Hepatocyte (in vitro differentiated cells): Measurements from ENCODE around the gene BBX. TPM values are rescaled to one million over a fixed set of nuclear protein-coding genes. Genes with fewer than 3 reads are reported as not detected.

ENCODE experiments used
- DNase-seq: peaks from one replicate; pipeline ENCODE4 v3.0.0-alpha.2; 2016; ENCODE audit warnings: low spot score
- H2AFZ ChIP-seq: fragments of 200-600 bp; sonication (generic); 2 replicates; pipeline ENCODE4 v1.6.0; 2016; ENCODE audit warnings: antibody characterized with exemption, mild to moderate bottlenecking
- H3K27ac ChIP-seq: fragments of 200-600 bp; sonication (generic); 2 replicates; pipeline ENCODE4 v1.5.1; 2016; ENCODE audit warnings: mild to moderate bottlenecking
- H3K27me3 ChIP-seq: fragments of 200-600 bp; sonication (generic); 2 replicates; pipeline ENCODE4 v1.6.1; 2016
- H3K36me3 ChIP-seq: fragments of 200-600 bp; sonication (generic); replicated peaks from 2 replicates; pipeline ENCODE4 v1.5.1; 2016; ENCODE audit warnings: low read depth; ENCODE audit not compliant: insufficient read depth
- H3K4me1 ChIP-seq: fragments of 200-600 bp; sonication (generic); 2 replicates; pipeline ENCODE4 v1.5.1; 2016; ENCODE audit warnings: mild to moderate bottlenecking, moderate library complexity; ENCODE audit not compliant: insufficient read depth
- H3K4me2 ChIP-seq: fragments of 200-600 bp; sonication (generic); 2 replicates; pipeline ENCODE4 v1.6.0; 2016
- H3K4me3 ChIP-seq: fragments of 200-600 bp; sonication (generic); 2 replicates; pipeline ENCODE4 v1.5.1; 2016; ENCODE audit warnings: mild to moderate bottlenecking
- H3K79me2 ChIP-seq: fragments of 200-600 bp; sonication (generic); 2 replicates; pipeline ENCODE4 v1.6.0; 2017; ENCODE audit warnings: mild to moderate bottlenecking
- H3K9me2 ChIP-seq: fragments of 200-600 bp; sonication (generic); replicated peaks from 2 replicates; pipeline ENCODE4 v1.6.0; 2017; ENCODE audit warnings: mild to moderate bottlenecking; ENCODE audit not compliant: insufficient read depth
- H3K9me3 ChIP-seq: fragments of 200-600 bp; sonication (generic); 2 replicates; pipeline ENCODE4 v1.5.1; 2016; ENCODE audit warnings: low read depth, mild to moderate bottlenecking
- H4K20me1 ChIP-seq: fragments of 200-600 bp; sonication (generic); 2 replicates; pipeline ENCODE4 v1.6.0; 2016; ENCODE audit warnings: mild to moderate bottlenecking; ENCODE audit not compliant: insufficient read depth, poor library complexity, severe bottlenecking
- CTCF ChIP-seq: fragments of 200-600 bp; sonication (generic); IDR thresholded peaks from 2 replicates; pipeline ENCODE4 v1.5.1; 2016; ENCODE audit warnings: antibody characterized with exemption, mild to moderate bottlenecking; ENCODE audit not compliant: poor library complexity
- EZH2 ChIP-seq: fragments of 200-600 bp; sonication (generic); IDR thresholded peaks from 2 replicates; pipeline ENCODE4 v1.6.1; 2016; ENCODE audit warnings: antibody characterized with exemption, mild to moderate bottlenecking, borderline replicate concordance
- EZH2phosphoT487 ChIP-seq: fragments of 200-600 bp; sonication (generic); IDR thresholded peaks from one replicate; pipeline ENCODE4 v1.6.1; 2018; ENCODE audit warnings: antibody characterized with exemption, mild to moderate bottlenecking, low read depth, moderate library complexity; ENCODE audit not compliant: unreplicated experiment, severe bottlenecking
- WGBS: methylation state at CpG from one replicate; pipeline ENCODE4 v1.1.6; 2016; ENCODE audit warnings: low lambda C conversion rate; ENCODE audit errors: missing lambda C conversion rate; 5-methylcytosine and 5-hydroxymethylcytosine counted together
- polyA plus RNA-seq: library from polyadenylated mRNA; unstranded; fragments of >200 nt; fragmentation: Nextera tagmentation; extraction: Ambion mirVana; gene quantifications from 2 replicates; pipeline ENCODE4 v1.2.1, GENCODE V29; 2016
- total RNA-seq: library from RNA; depleted of rRNA; stranded (reverse); fragments of >200 nt; gene quantifications from 2 replicates; pipeline ENCODE4 v1.2.3, GENCODE V29; 2014

BBX gene
- total and polyA plus RNA-seq, 2 experiments from 2014 or later, result 63.7 to 75.2 TPM

- no peak for DNase-seq
- peaks cover 4% of the 10 kb centered on the region for H3K27me3 ChIP-seq
- H3K9me2 ChIP-seq, result no peaks in the 10 kb centered on the region
- H3K4me3 ChIP-seq, result no peak overlapping the region
- no peaks in the 10 kb centered on the region for H3K79me2 ChIP-seq
- WGBS, result 87% methylated on average over 6 of the region's 6 CpGs
- H3K36me3 ChIP-seq, result no peaks in the 10 kb centered on the region
- no peaks in the 10 kb centered on the region for H3K4me1 ChIP-seq
- H3K4me2 ChIP-seq, result no peak overlapping the region
- H4K20me1 ChIP-seq, result no peaks in the 10 kb centered on the region
- no peak overlapping the region for H2AFZ ChIP-seq
- TF ChIP-seq CTCF, result no peak
- H3K27ac ChIP-seq, result no peak overlapping the region
- no peaks in the 10 kb centered on the region for H3K9me3 ChIP-seq
Observed at GRCh38 chr3:107854733-107855132, 332.0 kb downstream of the BBX start.

- Histone ChIP-seq H3K4me2 (no peak overlapping the region), H3K9me2 (no peaks in the 10 kb centered on the region), H3K4me1 (no peaks in the 10 kb centered on the region), H3K79me2 (no peaks in the 10 kb centered on the region), H4K20me1 (no peaks in the 10 kb centered on the region), H2AFZ (no peak overlapping the region), H3K36me3 (no peaks in the 10 kb centered on the region), H3K4me3 (no peak overlapping the region), H3K27ac (no peak overlapping the region), H3K9me3 (no peaks in the 10 kb centered on the region), H3K27me3 (peaks cover 4% of the 10 kb centered on the region)
- DNase-seq, result peak; percentile 33
- 79% methylated on average over 5 of the region's 5 CpGs for WGBS
- TF ChIP-seq CTCF (peak; percentile 26), EZH2phosphoT487 (no peak)
Observed at GRCh38 chr3:107855710-107856109, 332.9 kb downstream of the BBX start.

- TF ChIP-seq EZH2 (no peak), CTCF (no peak), EZH2phosphoT487 (no peak)
- no peak overlapping the region for H3K4me3 ChIP-seq
- no peaks in the 10 kb centered on the region for H3K79me2 ChIP-seq
- no peak overlapping the region for H2AFZ ChIP-seq
- H3K4me2 ChIP-seq, result no peak overlapping the region
- H3K9me3 ChIP-seq, result no peaks in the 10 kb centered on the region
- H3K27ac ChIP-seq, result no peak overlapping the region
- 79% methylated on average over 5 of the region's 5 CpGs for WGBS
- DNase-seq, result no peak
- H3K36me3 ChIP-seq, result no peaks in the 10 kb centered on the region
- H3K27me3 ChIP-seq, result peaks cover 4% of the 10 kb centered on the region
- no peaks in the 10 kb centered on the region for H4K20me1 ChIP-seq
- H3K9me2 ChIP-seq, result no peaks in the 10 kb centered on the region
- H3K4me1 ChIP-seq, result no peaks in the 10 kb centered on the region
Observed at GRCh38 chr3:107857854-107858253, 335.1 kb downstream of the BBX start.

- H3K36me3 ChIP-seq, result no peaks in the 10 kb centered on the region
- no peaks in the 10 kb centered on the region for H3K9me3 ChIP-seq
- no peaks in the 10 kb centered on the region for H3K79me2 ChIP-seq
- H3K4me1 ChIP-seq, result no peaks in the 10 kb centered on the region
- peaks cover 4% of the 10 kb centered on the region for H3K27me3 ChIP-seq
- H3K4me2 ChIP-seq, result no peak overlapping the region
- no peaks in the 10 kb centered on the region for H3K9me2 ChIP-seq
- no peak overlapping the region for H2AFZ ChIP-seq
- 97% methylated on average over 2 of the region's 2 CpGs for WGBS
- H4K20me1 ChIP-seq, result no peaks in the 10 kb centered on the region
- no peak overlapping the region for H3K4me3 ChIP-seq
- H3K27ac ChIP-seq, result no peak overlapping the region
- DNase-seq, result no peak
- TF ChIP-seq EZH2 (no peak), EZH2phosphoT487 (no peak), CTCF (no peak)
Observed at GRCh38 chr3:107858876-107859275, 336.1 kb downstream of the BBX start.
